Measurements from ENCODE around the gene IPCEF1. TPM values are rescaled to one million over a fixed set of nuclear protein-coding genes. Genes with fewer than 3 reads are reported as not detected.
"Not testable (repeated sequence)": the region's sequence is repeated elsewhere in the genome, so short reads cannot be mapped to it uniquely, and the experiment has no call there.

Gene IPCEF1
- total RNA-seq, 1 experiment from 2014 or later: 1.9 TPM

DNA sequence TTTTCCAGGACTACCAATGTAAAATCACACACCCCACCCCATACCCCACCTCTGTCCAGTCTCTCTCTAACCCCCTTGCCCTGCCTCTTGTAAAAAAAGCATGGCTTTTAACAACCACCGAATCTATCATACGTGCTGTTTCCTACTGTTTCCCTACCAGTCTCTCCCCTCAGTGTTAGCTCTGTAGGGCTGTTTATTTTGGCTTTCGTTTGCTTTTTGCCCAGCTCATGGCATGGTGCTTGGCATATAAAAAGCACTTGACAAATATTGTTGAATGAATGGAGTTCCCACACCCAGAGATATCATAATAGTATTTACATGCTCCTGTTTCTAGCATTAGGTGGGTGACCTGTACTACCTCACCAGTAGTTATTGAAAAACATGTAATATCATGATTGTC is 169.4 kb downstream of the IPCEF1 start:
- H3K27me3 ChIP-seq (replicated peaks; ENCODE audit: control insufficient read depth, insufficient read depth, low read length): no peaks in the 10 kb centered on the region
- H3K27ac Mint-ChIP-seq (ENCODE audit: unreplicated experiment): no peak overlapping the region
- intact Hi-C loops (cut with micrococcal nuclease; ENCODE audit: unreplicated experiment): no loop called here
- no peak overlapping the region for H3K4me3 Mint-ChIP-seq (ENCODE audit: unreplicated experiment)
- H3K36me3 Mint-ChIP-seq (ENCODE audit: insufficient read depth, unreplicated experiment): no peaks in the 10 kb centered on the region
- POLR2A ChIA-PET: no interaction called here
- no peaks in the 10 kb centered on the region for H3K27me3 Mint-ChIP-seq (ENCODE audit: insufficient read depth, unreplicated experiment)
- CTCF ChIA-PET: no interaction called here
- TF ChIP-seq, protein P1, sequence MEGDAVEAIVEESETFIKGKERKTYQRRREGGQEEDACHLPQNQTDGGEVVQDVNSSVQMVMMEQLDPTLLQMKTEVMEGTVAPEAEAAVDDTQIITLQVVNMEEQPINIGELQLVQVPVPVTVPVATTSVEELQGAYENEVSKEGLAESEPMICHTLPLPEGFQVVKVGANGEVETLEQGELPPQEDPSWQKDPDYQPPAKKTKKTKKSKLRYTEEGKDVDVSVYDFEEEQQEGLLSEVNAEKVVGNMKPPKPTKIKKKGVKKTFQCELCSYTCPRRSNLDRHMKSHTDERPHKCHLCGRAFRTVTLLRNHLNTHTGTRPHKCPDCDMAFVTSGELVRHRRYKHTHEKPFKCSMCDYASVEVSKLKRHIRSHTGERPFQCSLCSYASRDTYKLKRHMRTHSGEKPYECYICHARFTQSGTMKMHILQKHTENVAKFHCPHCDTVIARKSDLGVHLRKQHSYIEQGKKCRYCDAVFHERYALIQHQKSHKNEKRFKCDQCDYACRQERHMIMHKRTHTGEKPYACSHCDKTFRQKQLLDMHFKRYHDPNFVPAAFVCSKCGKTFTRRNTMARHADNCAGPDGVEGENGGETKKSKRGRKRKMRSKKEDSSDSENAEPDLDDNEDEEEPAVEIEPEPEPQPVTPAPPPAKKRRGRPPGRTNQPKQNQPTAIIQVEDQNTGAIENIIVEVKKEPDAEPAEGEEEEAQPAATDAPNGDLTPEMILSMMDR (IDR thresholded peaks at IDR 0.05; ENCODE audit: insufficient read depth in 1 of 2, low read depth in 1 of 2, low read length in 1 of 2, severe bottlenecking in 1 of 2, unreplicated experiment in 1 of 2): no peak
- no TSS peak for BruUV-seq (replicated peaks)
- no peaks in the 10 kb centered on the region for H3K36me3 ChIP-seq (ENCODE audit: control insufficient read depth, insufficient read depth, low read length)
- H3K4me1 ChIP-seq: no peaks in the 10 kb centered on the region
- H3K9me3 ChIP-seq: peaks cover 8% of the 10 kb centered on the region; the same call in 1 of the 2 replicates
- H3K4me3 ChIP-seq (ENCODE audit: low read depth, low read length): no peak overlapping the region
- peaks cover 9% of the 10 kb centered on the region for H3K9me3 Mint-ChIP-seq (ENCODE audit: unreplicated experiment)
- H3K4me1 Mint-ChIP-seq (ENCODE audit: low read depth, unreplicated experiment): no peaks in the 10 kb centered on the region
- DNase-seq: no peak

DNA sequence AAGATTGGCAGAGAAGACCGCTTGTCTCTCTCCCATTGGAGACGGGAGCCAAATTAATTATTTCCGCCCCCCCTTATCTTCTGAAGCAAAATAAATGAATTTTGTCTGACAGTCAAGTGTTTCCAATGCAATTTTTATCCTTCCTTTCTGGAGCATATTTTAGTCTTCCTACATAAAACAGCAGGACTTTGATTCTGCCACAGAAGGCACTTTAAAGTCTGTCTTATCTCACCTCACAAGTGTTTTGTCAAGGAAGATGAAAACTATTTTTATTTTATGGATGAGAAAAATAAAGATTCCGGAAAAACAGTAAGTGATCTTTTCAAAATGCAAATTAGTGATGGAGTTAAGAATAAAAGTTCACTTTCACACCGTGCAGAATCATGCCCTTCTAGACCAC is 177.2 kb downstream of the IPCEF1 start:
- Histone ChIP-seq H3K36me3 (ENCODE audit: control insufficient read depth, insufficient read depth, low read length) (no peaks in the 10 kb centered on the region), H3K27me3 (replicated peaks; ENCODE audit: control insufficient read depth, insufficient read depth, low read length) (no peaks in the 10 kb centered on the region), H3K4me3 (ENCODE audit: low read depth, low read length) (no peak overlapping the region), H3K4me1 (no peaks in the 10 kb centered on the region), H3K9me3 (peaks cover 8% of the 10 kb centered on the region; the same call in 1 of the 2 replicates)
- Mint-ChIP-seq H3K4me3 (ENCODE audit: unreplicated experiment) (no peak overlapping the region), H3K27ac (ENCODE audit: unreplicated experiment) (no peak overlapping the region), H3K27me3 (ENCODE audit: insufficient read depth, unreplicated experiment) (peaks cover 2% of the 10 kb centered on the region), H3K9me3 (ENCODE audit: unreplicated experiment) (peaks cover 9% of the 10 kb centered on the region), H3K36me3 (ENCODE audit: insufficient read depth, unreplicated experiment) (no peaks in the 10 kb centered on the region), H3K4me1 (ENCODE audit: low read depth, unreplicated experiment) (no peaks in the 10 kb centered on the region)
- no TSS peak for BruUV-seq (replicated peaks)
- intact Hi-C loops (cut with micrococcal nuclease; ENCODE audit: unreplicated experiment): no loop called here
- TF ChIP-seq, protein P1 (IDR thresholded peaks at IDR 0.05; ENCODE audit: insufficient read depth in 1 of 2, low read depth in 1 of 2, low read length in 1 of 2, severe bottlenecking in 1 of 2, unreplicated experiment in 1 of 2): no peak
- CTCF ChIA-PET: no interaction called here
- no peak for DNase-seq
- POLR2A ChIA-PET: no interaction called here

DNA sequence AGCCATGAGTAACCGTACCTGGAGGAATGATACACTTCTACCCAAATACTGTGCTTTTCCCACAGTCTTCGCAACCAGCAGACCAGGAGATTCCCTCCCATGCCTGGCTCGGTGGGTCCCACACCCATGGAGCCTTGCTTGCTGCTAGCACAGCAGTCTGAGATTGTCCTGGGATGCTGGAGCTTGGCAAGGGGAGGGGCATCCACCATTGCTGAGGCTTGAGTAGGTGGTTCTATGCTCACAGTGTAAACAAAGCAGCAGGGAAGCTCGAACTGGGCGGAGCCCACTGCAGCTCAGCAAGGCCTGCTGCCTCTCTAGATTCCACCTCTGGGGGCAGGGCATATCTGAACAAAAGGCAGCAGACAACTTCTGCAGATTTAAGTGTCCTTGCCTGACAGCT is 184.2 kb downstream of the IPCEF1 start:
- H3K4me1 Mint-ChIP-seq (ENCODE audit: low read depth, unreplicated experiment); H3K9me3 Mint-ChIP-seq (ENCODE audit: unreplicated experiment); H3K4me3 Mint-ChIP-seq (ENCODE audit: unreplicated experiment); H3K4me3 ChIP-seq (ENCODE audit: low read depth, low read length); intact Hi-C loops (cut with micrococcal nuclease; ENCODE audit: unreplicated experiment); BruUV-seq (replicated peaks); H3K27me3 ChIP-seq (replicated peaks; ENCODE audit: control insufficient read depth, insufficient read depth, low read length); CTCF ChIA-PET; H3K4me1 ChIP-seq; H3K27me3 Mint-ChIP-seq (ENCODE audit: insufficient read depth, unreplicated experiment); H3K27ac Mint-ChIP-seq (ENCODE audit: unreplicated experiment); H3K36me3 ChIP-seq (ENCODE audit: control insufficient read depth, insufficient read depth, low read length); POLR2A ChIA-PET; H3K36me3 Mint-ChIP-seq (ENCODE audit: insufficient read depth, unreplicated experiment); H3K9me3 ChIP-seq: not testable (repeated sequence)
- peak; percentile 10 to 43 for DNase-seq

DNA sequence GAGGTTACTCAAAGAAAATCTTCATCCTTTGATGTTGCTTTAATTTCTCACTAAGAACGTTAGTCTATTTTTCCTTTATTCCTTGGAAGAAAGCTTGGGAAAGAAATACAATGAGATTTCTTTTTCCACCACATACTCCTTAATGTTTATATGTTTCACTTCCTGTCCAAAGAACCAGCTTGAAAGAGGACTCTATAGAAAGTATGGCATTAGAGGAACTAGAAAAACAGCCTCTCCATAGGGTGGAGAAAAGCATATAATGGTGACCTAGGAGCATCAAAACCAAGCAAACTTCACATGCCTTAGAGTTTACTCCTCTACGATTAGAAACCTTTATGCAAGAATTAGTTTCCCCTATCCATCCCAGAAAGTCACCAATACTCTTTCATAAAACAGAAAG is 186.5 kb downstream of the IPCEF1 start:
- no peak for DNase-seq
- H3K4me3 Mint-ChIP-seq (ENCODE audit: unreplicated experiment): no peak overlapping the region
- H3K9me3 Mint-ChIP-seq (ENCODE audit: unreplicated experiment): peaks cover 10% of the 10 kb centered on the region
- no peak overlapping the region for H3K27ac Mint-ChIP-seq (ENCODE audit: unreplicated experiment)
- Histone ChIP-seq H3K4me1 (no peaks in the 10 kb centered on the region), H3K36me3 (ENCODE audit: control insufficient read depth, insufficient read depth, low read length) (no peaks in the 10 kb centered on the region), H3K4me3 (ENCODE audit: low read depth, low read length) (no peak overlapping the region), H3K27me3 (replicated peaks; ENCODE audit: control insufficient read depth, insufficient read depth, low read length) (no peaks in the 10 kb centered on the region), H3K9me3 (no peaks in the 10 kb centered on the region)
- H3K4me1 Mint-ChIP-seq (ENCODE audit: low read depth, unreplicated experiment): no peaks in the 10 kb centered on the region
- intact Hi-C loops (cut with micrococcal nuclease; ENCODE audit: unreplicated experiment): no loop called here
- H3K27me3 Mint-ChIP-seq (ENCODE audit: insufficient read depth, unreplicated experiment): peaks cover 5% of the 10 kb centered on the region
- POLR2A ChIA-PET: no interaction called here
- CTCF ChIA-PET: no interaction called here
- H3K36me3 Mint-ChIP-seq (ENCODE audit: insufficient read depth, unreplicated experiment): no peaks in the 10 kb centered on the region
- TF ChIP-seq, protein P1 (IDR thresholded peaks at IDR 0.05; ENCODE audit: insufficient read depth in 1 of 2, low read depth in 1 of 2, low read length in 1 of 2, severe bottlenecking in 1 of 2, unreplicated experiment in 1 of 2): no peak
- no TSS peak for BruUV-seq (replicated peaks)
